Measurements from ENCODE around the gene CAMSAP1. TPM values are rescaled to one million over a fixed set of nuclear protein-coding genes. Genes with fewer than 3 reads are reported as not detected.
A peak's percentile ranks its signal among the peaks of the same experiment; 100 is the strongest.
"Not testable (repeated sequence)": the region's sequence is repeated elsewhere in the genome, so short reads cannot be mapped to it uniquely, and the experiment has no call there.

CAMSAP1 gene
- total RNA-seq, 1 donor from 2014 or later: 31.3 TPM

GRCh38 chr9:135902655-135903357 is 4.5 kb downstream of the CAMSAP1 start:
- H3K9ac ChIP-seq (ENCODE audit: low read depth in 1 of 3, low read length in 3 of 3): peak overlapping the region in 2 of 3 donors; percentile 1 to 27
- peak overlapping the region in 1 of 3 donors; percentile 23 for H3K4me3 ChIP-seq (ENCODE audit: low read length in 3 of 3)
- peaks cover 39 to 63% (median 51%) of the 10 kb centered on the region in 3 donors for H3K4me1 ChIP-seq (ENCODE audit: control insufficient read depth in 3 of 3, insufficient read depth in 3 of 3, low read length in 3 of 3)
- no peaks in the 10 kb centered on the region for H3K36me3 ChIP-seq (ENCODE audit: control insufficient read depth in 3 of 3, insufficient read depth in 3 of 3, low read length in 3 of 3)
- H3K27ac ChIP-seq (ENCODE audit: low read depth, low read length): peak overlapping the region; percentile 75
- H3K9me3 ChIP-seq (ENCODE audit: control insufficient read depth in 3 of 3, low read length in 3 of 3): peaks cover 0 to 2% (median 0%) of the 10 kb centered on the region in 3 donors
- no peaks in the 10 kb centered on the region for H3K27me3 ChIP-seq (ENCODE audit: control insufficient read depth in 3 of 3, insufficient read depth in 3 of 3, low read length in 3 of 3)

- Histone ChIP-seq H3K4me3 (ENCODE audit: low read length in 3 of 3) (no peak overlapping the region), H3K27me3 (ENCODE audit: control insufficient read depth in 3 of 3, insufficient read depth in 3 of 3, low read length in 3 of 3) (no peaks in the 10 kb centered on the region), H3K9me3 (ENCODE audit: control insufficient read depth in 3 of 3, low read length in 3 of 3) (peaks cover 0 to 2% (median 0%) of the 10 kb centered on the region in 3 donors), H3K27ac (ENCODE audit: low read depth, low read length) (no peak overlapping the region), H3K9ac (ENCODE audit: low read depth in 1 of 3, low read length in 3 of 3) (no peak overlapping the region), H3K4me1 (ENCODE audit: control insufficient read depth in 3 of 3, insufficient read depth in 3 of 3, low read length in 3 of 3) (peaks cover 39 to 63% (median 51%) of the 10 kb centered on the region in 3 donors), H3K36me3 (ENCODE audit: control insufficient read depth in 3 of 3, insufficient read depth in 3 of 3, low read length in 3 of 3) (no peaks in the 10 kb centered on the region)
Measured at GRCh38 chr9:135901826-135902225, 5.5 kb downstream of the CAMSAP1 start.

- peaks cover 37 to 60% (median 51%) of the 10 kb centered on the region in 3 donors for H3K4me1 ChIP-seq (ENCODE audit: control insufficient read depth in 3 of 3, insufficient read depth in 3 of 3, low read length in 3 of 3)
- no peaks in the 10 kb centered on the region for H3K36me3 ChIP-seq (ENCODE audit: control insufficient read depth in 3 of 3, insufficient read depth in 3 of 3, low read length in 3 of 3)
- H3K27ac ChIP-seq (ENCODE audit: low read depth, low read length): peak overlapping the region; percentile 37
Measured at GRCh38 chr9:135901031-135901758, 6.2 kb downstream of the CAMSAP1 start.

GRCh38 chr9:135898634-135899407 is 8.5 kb downstream of the CAMSAP1 start:
- Histone ChIP-seq H3K4me1 (ENCODE audit: control insufficient read depth in 3 of 3, insufficient read depth in 3 of 3, low read length in 3 of 3) (peaks cover 24 to 46% (median 41%) of the 10 kb centered on the region in 3 donors), H3K9me3 (ENCODE audit: control insufficient read depth in 3 of 3, low read length in 3 of 3) (peaks cover 0 to 2% (median 0%) of the 10 kb centered on the region in 3 donors), H3K27me3 (ENCODE audit: control insufficient read depth in 3 of 3, insufficient read depth in 3 of 3, low read length in 3 of 3) (no peaks in the 10 kb centered on the region), H3K36me3 (ENCODE audit: control insufficient read depth in 3 of 3, insufficient read depth in 3 of 3, low read length in 3 of 3) (no peaks in the 10 kb centered on the region), H3K9ac (ENCODE audit: low read depth in 1 of 3, low read length in 3 of 3) (no peak overlapping the region), H3K4me3 (ENCODE audit: low read length in 3 of 3) (no peak overlapping the region), H3K27ac (ENCODE audit: low read depth, low read length) (no peak overlapping the region)

More at GRCh38 chr9:135901031-135901758, 6.2 kb downstream of the CAMSAP1 start:
- Histone ChIP-seq H3K4me3 (ENCODE audit: low read length in 3 of 3) (no peak overlapping the region), H3K9me3 (ENCODE audit: control insufficient read depth in 3 of 3, low read length in 3 of 3) (peaks cover 0 to 2% (median 0%) of the 10 kb centered on the region in 3 donors), H3K27me3 (ENCODE audit: control insufficient read depth in 3 of 3, insufficient read depth in 3 of 3, low read length in 3 of 3) (no peaks in the 10 kb centered on the region), H3K9ac (ENCODE audit: low read depth in 1 of 3, low read length in 3 of 3) (no peak overlapping the region)

- Histone ChIP-seq H3K4me1 (ENCODE audit: control insufficient read depth in 3 of 3, insufficient read depth in 3 of 3, low read length in 3 of 3) (peaks cover 4 to 29% (median 21%) of the 10 kb centered on the region in 3 donors), H3K9ac (ENCODE audit: low read depth in 1 of 3, low read length in 3 of 3) (no peak overlapping the region), H3K4me3 (ENCODE audit: low read length in 3 of 3) (no peak overlapping the region), H3K27me3 (ENCODE audit: control insufficient read depth in 3 of 3, insufficient read depth in 3 of 3, low read length in 3 of 3) (no peaks in the 10 kb centered on the region), H3K36me3 (ENCODE audit: control insufficient read depth in 3 of 3, insufficient read depth in 3 of 3, low read length in 3 of 3) (no peaks in the 10 kb centered on the region), H3K9me3 (ENCODE audit: control insufficient read depth in 3 of 3, low read length in 3 of 3) (peaks cover 0 to 2% (median 0%) of the 10 kb centered on the region in 3 donors), H3K27ac (ENCODE audit: low read depth, low read length) (no peak overlapping the region)
Measured at GRCh38 chr9:135896626-135897025, 10.7 kb downstream of the CAMSAP1 start.

GRCh38 chr9:135896205-135896604 is 11.1 kb downstream of the CAMSAP1 start:
- H3K36me3 ChIP-seq (ENCODE audit: control insufficient read depth in 3 of 3, insufficient read depth in 3 of 3, low read length in 3 of 3): no peaks in the 10 kb centered on the region
- peaks cover 4 to 28% (median 20%) of the 10 kb centered on the region in 3 donors for H3K4me1 ChIP-seq (ENCODE audit: control insufficient read depth in 3 of 3, insufficient read depth in 3 of 3, low read length in 3 of 3)
- H3K9ac ChIP-seq (ENCODE audit: low read depth in 1 of 3, low read length in 3 of 3): no peak overlapping the region
- no peaks in the 10 kb centered on the region for H3K27me3 ChIP-seq (ENCODE audit: control insufficient read depth in 3 of 3, insufficient read depth in 3 of 3, low read length in 3 of 3)
- H3K27ac ChIP-seq (ENCODE audit: low read depth, low read length): no peak overlapping the region
- peaks cover 0 to 2% (median 0%) of the 10 kb centered on the region in 3 donors for H3K9me3 ChIP-seq (ENCODE audit: control insufficient read depth in 3 of 3, low read length in 3 of 3)
- no peak overlapping the region for H3K4me3 ChIP-seq (ENCODE audit: low read length in 3 of 3)

GRCh38 chr9:135895202-135895848 is 12.0 kb downstream of the CAMSAP1 start:
- Histone ChIP-seq H3K27ac (ENCODE audit: low read depth, low read length) (no peak overlapping the region), H3K4me3 (ENCODE audit: low read length in 3 of 3) (no peak overlapping the region), H3K4me1 (ENCODE audit: control insufficient read depth in 3 of 3, insufficient read depth in 3 of 3, low read length in 3 of 3) (peaks cover 4 to 32% (median 26%) of the 10 kb centered on the region in 3 donors)

GRCh38 chr9:135893104-135893503 is 14.2 kb downstream of the CAMSAP1 start:
- Histone ChIP-seq H3K9me3 (ENCODE audit: control insufficient read depth in 3 of 3, low read length in 3 of 3) (no peaks in the 10 kb centered on the region), H3K4me3 (ENCODE audit: low read length in 3 of 3) (no peak overlapping the region), H3K27me3 (ENCODE audit: control insufficient read depth in 3 of 3, insufficient read depth in 3 of 3, low read length in 3 of 3) (no peaks in the 10 kb centered on the region), H3K4me1 (ENCODE audit: control insufficient read depth in 3 of 3, insufficient read depth in 3 of 3, low read length in 3 of 3) (peaks cover 15 to 45% (median 40%) of the 10 kb centered on the region in 3 donors), H3K9ac (ENCODE audit: low read depth in 1 of 3, low read length in 3 of 3) (no peak overlapping the region), H3K27ac (ENCODE audit: low read depth, low read length) (no peak overlapping the region), H3K36me3 (ENCODE audit: control insufficient read depth in 3 of 3, insufficient read depth in 3 of 3, low read length in 3 of 3) (no peaks in the 10 kb centered on the region)

More at GRCh38 chr9:135895202-135895848, 12.0 kb downstream of the CAMSAP1 start:
- no peaks in the 10 kb centered on the region for H3K27me3 ChIP-seq (ENCODE audit: control insufficient read depth in 3 of 3, insufficient read depth in 3 of 3, low read length in 3 of 3)
- no peaks in the 10 kb centered on the region for H3K36me3 ChIP-seq (ENCODE audit: control insufficient read depth in 3 of 3, insufficient read depth in 3 of 3, low read length in 3 of 3)
- H3K9ac ChIP-seq (ENCODE audit: low read depth in 1 of 3, low read length in 3 of 3): no peak overlapping the region
- H3K9me3 ChIP-seq (ENCODE audit: control insufficient read depth in 3 of 3, low read length in 3 of 3): peaks cover 0 to 2% (median 0%) of the 10 kb centered on the region in 3 donors

- not testable (repeated sequence) for H3K27me3 ChIP-seq (ENCODE audit: control insufficient read depth in 3 of 3, insufficient read depth in 3 of 3, low read length in 3 of 3); H3K9ac ChIP-seq (ENCODE audit: low read depth in 1 of 3, low read length in 3 of 3)
- H3K4me1 ChIP-seq (ENCODE audit: control insufficient read depth in 3 of 3, insufficient read depth in 3 of 3, low read length in 3 of 3): peaks cover 23 to 53% (median 48%) of the 10 kb centered on the region in 3 donors
Measured at GRCh38 chr9:135892327-135892726, 15.0 kb downstream of the CAMSAP1 start.

More at GRCh38 chr9:135892327-135892726, 15.0 kb downstream of the CAMSAP1 start:
- H3K4me3 ChIP-seq (ENCODE audit: low read length in 3 of 3); H3K27ac ChIP-seq (ENCODE audit: low read depth, low read length); H3K9me3 ChIP-seq (ENCODE audit: control insufficient read depth in 3 of 3, low read length in 3 of 3); H3K36me3 ChIP-seq (ENCODE audit: control insufficient read depth in 3 of 3, insufficient read depth in 3 of 3, low read length in 3 of 3): not testable (repeated sequence)
